Stimulated activated CD4-positive, alpha-beta T cell treated with anti-CD3 and anti-CD28 coated beads, Interleukin-2, amount 100 ng/mL, for 4 hours (primary cell): ENCODE measurements around the gene EPHA6.
"Not testable (repeated sequence)": the region's sequence is repeated elsewhere in the genome, so short reads cannot be mapped to it uniquely, and the experiment has no call there.

Experiments used
- DNase-seq: peaks from one replicate; pipeline ENCODE4 v3.0.0-alpha.2; 2020; ENCODE audit warnings: low read depth

Gene EPHA6

GRCh38 chr3:97464035-97464434 is 649.6 kb downstream of the EPHA6 start:
- no peak for DNase-seq

- no peak for DNase-seq
Observed at GRCh38 chr3:97470481-97470880, 656.1 kb downstream of the EPHA6 start.

- no peak for DNase-seq
Observed at GRCh38 chr3:97479740-97480139, 665.3 kb downstream of the EPHA6 start.

- DNase-seq: not testable (repeated sequence)
Observed at GRCh38 chr3:97480696-97481289, 666.4 kb downstream of the EPHA6 start.

- DNase-seq: no peak
Observed at GRCh38 chr3:97481416-97481815, 667.0 kb downstream of the EPHA6 start.

GRCh38 chr3:97485206-97485605 is 670.8 kb downstream of the EPHA6 start:
- no peak for DNase-seq

- DNase-seq: no peak
Observed at GRCh38 chr3:97487587-97487986, 673.2 kb downstream of the EPHA6 start.

GRCh38 chr3:97488741-97489140 is 674.3 kb downstream of the EPHA6 start:
- no peak for DNase-seq

- no peak for DNase-seq
Observed at GRCh38 chr3:97495896-97496295, 681.5 kb downstream of the EPHA6 start.

- no peak for DNase-seq
Observed at GRCh38 chr3:97497138-97497537, 682.7 kb downstream of the EPHA6 start.

GRCh38 chr3:97504463-97504862 is 690.1 kb downstream of the EPHA6 start:
- DNase-seq: no peak

GRCh38 chr3:97510795-97511194 is 696.4 kb downstream of the EPHA6 start:
- no peak for DNase-seq

GRCh38 chr3:97515076-97515475 is 700.7 kb downstream of the EPHA6 start:
- no peak for DNase-seq

GRCh38 chr3:97530691-97531090 is 716.3 kb downstream of the EPHA6 start:
- DNase-seq: no peak

GRCh38 chr3:97547573-97547972 is 733.2 kb downstream of the EPHA6 start:
- DNase-seq: not testable (repeated sequence)

GRCh38 chr3:97550408-97550807 is 736.0 kb downstream of the EPHA6 start:
- no peak for DNase-seq

- DNase-seq: no peak
Observed at GRCh38 chr3:97552186-97552585, 737.8 kb downstream of the EPHA6 start.

GRCh38 chr3:97575742-97576141 is 761.3 kb downstream of the EPHA6 start:
- no peak for DNase-seq

GRCh38 chr3:97576221-97576620 is 761.8 kb downstream of the EPHA6 start:
- DNase-seq: no peak

- no peak for DNase-seq
Observed at GRCh38 chr3:97579365-97579764, 765.0 kb downstream of the EPHA6 start.

- DNase-seq: no peak
Observed at GRCh38 chr3:97610626-97611025, 796.2 kb downstream of the EPHA6 start.

GRCh38 chr3:97612632-97613031 is 798.2 kb downstream of the EPHA6 start:
- no peak for DNase-seq

- no peak for DNase-seq
Observed at GRCh38 chr3:97613139-97613538, 798.7 kb downstream of the EPHA6 start.

GRCh38 chr3:97620514-97620913 is 806.1 kb downstream of the EPHA6 start:
- not testable (repeated sequence) for DNase-seq

GRCh38 chr3:97636465-97636864 is 822.1 kb downstream of the EPHA6 start:
- no peak for DNase-seq
